Activated CD8-positive, alpha-beta memory T cell treated with anti-CD3 and anti-CD28 coated beads, Interleukin-2, amount 50 U/mL, for 24 hours (primary cell): ENCODE measurements around the gene OBP2A.

ENCODE experiments used
- DNase-seq: peaks from one replicate; pipeline ENCODE4 v3.0.0-alpha.2; 2020; ENCODE audit errors: extremely low read depth

Gene OBP2A

GRCh38 chr9:135579356-135579755, 33.4 kb downstream of the OBP2A start:
- no peak for DNase-seq

GRCh38 chr9:135579889-135580660, 34.1 kb downstream of the OBP2A start:
- DNase-seq, result no peak

GRCh38 chr9:135580664-135581380, 34.9 kb downstream of the OBP2A start:
- DNase-seq, result no peak

- DNase-seq, result no peak
Observed at GRCh38 chr9:135581636-135582426, 35.9 kb downstream of the OBP2A start.

GRCh38 chr9:135582541-135582940, 36.6 kb downstream of the OBP2A start:
- DNase-seq, result no peak

GRCh38 chr9:135582966-135583687, 37.2 kb downstream of the OBP2A start:
- DNase-seq, result no peak

- no peak for DNase-seq
Observed at GRCh38 chr9:135583688-135584011, 37.7 kb downstream of the OBP2A start.

GRCh38 chr9:135584371-135584770, 38.4 kb downstream of the OBP2A start:
- DNase-seq, result no peak

- DNase-seq, result no peak
Observed at GRCh38 chr9:135584934-135585333, 39.0 kb downstream of the OBP2A start.

GRCh38 chr9:135586601-135587109, 40.7 kb downstream of the OBP2A start:
- no peak for DNase-seq

GRCh38 chr9:135587658-135588057, 41.7 kb downstream of the OBP2A start:
- DNase-seq, result no peak

GRCh38 chr9:135588371-135588770, 42.4 kb downstream of the OBP2A start:
- DNase-seq, result no peak

- no peak for DNase-seq
Observed at GRCh38 chr9:135588886-135589595, 43.1 kb downstream of the OBP2A start.

- no peak for DNase-seq
Observed at GRCh38 chr9:135589596-135590485, 43.9 kb downstream of the OBP2A start.

GRCh38 chr9:135590486-135591079, 44.7 kb downstream of the OBP2A start:
- DNase-seq, result no peak

GRCh38 chr9:135591506-135592330, 45.8 kb downstream of the OBP2A start:
- no peak for DNase-seq

GRCh38 chr9:135592331-135592590, 46.3 kb downstream of the OBP2A start:
- no peak for DNase-seq

GRCh38 chr9:135592625-135593024, 46.7 kb downstream of the OBP2A start:
- no peak for DNase-seq

- no peak for DNase-seq
Observed at GRCh38 chr9:135596211-135596610, 50.3 kb downstream of the OBP2A start.
